GM19239 (cell line): ENCODE measurements around the gene ERBB2.
"Not testable (repeated sequence)": the region's sequence is repeated elsewhere in the genome, so short reads cannot be mapped to it uniquely, and the experiment has no call there.

ENCODE experiments used
- DNase-seq: peaks from one replicate; pipeline ENCODE4 v3.0.0; 2011; ENCODE audit warnings: low spot score; ENCODE audit not compliant: insufficient read length
- FAIRE-seq: peaks from 2 replicates; lab custom pipeline; 2011; peaks lifted over from hg19 to GRCh38; lab: Jason Lieb, UNC

The ERBB2 gene

DNA sequence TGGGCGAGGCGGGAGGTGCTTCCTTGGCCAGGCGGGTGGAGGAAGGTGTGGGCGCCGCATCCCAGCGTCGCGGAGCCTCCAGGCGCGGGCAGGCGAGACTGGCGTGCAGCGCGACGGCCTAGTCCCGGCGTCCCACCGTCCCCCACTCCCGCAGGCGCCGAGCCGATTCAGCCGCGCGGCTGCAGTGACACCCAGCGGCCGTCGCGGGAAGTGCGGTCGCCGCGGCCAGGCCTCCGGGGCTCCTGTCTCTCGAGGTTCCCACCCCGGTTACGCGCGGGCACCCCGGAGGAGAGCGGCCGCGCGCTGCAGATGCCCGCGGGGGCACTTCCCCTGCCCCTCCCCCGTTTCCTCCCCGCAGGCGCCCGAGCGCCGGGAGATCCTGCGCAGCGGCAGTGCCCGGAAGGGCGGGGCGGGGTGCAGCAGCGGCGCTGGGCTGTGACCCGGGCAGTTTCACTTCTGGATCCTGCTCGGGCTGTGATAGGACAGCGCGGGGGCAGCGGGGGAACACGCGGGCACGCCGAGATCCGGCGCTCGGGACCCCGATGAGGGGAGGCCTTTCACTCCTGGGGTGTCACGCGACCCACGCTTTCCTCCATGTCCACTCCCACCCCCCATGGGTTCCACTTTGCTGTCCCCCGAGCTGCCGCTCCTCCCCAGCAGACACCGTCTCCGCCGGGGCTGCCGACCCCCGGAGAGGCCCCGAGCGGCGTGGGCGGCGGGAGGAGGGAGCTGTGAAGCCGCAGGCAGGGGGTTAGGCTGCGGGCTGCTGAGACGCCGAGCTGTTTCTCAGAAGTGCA lies 54.5 kb downstream of the ERBB2 start:
- peak; percentile 90 for DNase-seq
- FAIRE-seq: no peak

GRCh38 chr17:39754958-39755553 lies 55.2 kb downstream of the ERBB2 start:
- DNase-seq: no peak
- no peak for FAIRE-seq

GRCh38 chr17:39755554-39756379 lies 55.9 kb downstream of the ERBB2 start:
- DNase-seq (no peak), FAIRE-seq (peak; percentile 99)

DNA sequence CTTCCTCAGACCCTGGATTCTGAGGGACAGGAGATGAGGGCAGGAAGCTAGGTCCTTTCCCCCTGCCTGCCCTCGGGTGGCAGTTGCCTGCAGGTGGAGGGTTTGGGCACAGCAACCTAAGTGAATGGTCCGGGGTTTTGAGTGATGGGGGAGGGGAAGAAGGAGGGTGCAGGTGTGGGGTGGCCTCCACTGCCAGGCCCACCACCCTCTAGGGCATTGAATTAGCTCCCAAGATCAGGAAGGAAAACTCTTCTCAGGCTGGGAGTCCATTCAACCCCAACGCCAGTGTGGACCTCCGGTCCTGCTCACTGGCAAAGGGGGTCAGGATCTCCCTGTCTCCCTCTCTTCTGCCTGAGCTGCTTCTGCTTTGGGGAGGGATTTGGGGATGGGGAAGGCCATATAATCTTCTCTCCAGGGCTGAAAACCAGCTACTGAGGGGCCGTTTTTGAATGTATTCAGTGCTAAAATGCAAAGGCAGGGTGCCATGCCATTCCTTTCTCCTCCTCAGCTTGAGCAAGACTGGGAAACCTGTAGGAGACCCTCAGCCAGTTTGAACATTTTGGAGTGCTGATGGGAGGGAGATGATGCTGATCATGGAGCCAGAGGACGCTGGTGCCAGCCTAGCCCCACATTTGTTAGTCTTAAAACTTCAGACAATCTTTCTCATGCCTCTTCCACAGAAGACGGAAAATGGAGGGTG lies 56.7 kb downstream of the ERBB2 start:
- DNase-seq (no peak), FAIRE-seq (no peak)

- FAIRE-seq: no peak
- DNase-seq: no peak
Observed at GRCh38 chr17:39757176-39757662, 57.4 kb downstream of the ERBB2 start.

- no peak for FAIRE-seq
- DNase-seq: no peak
Observed at GRCh38 chr17:39757931-39758873, 58.3 kb downstream of the ERBB2 start.

GRCh38 chr17:39759204-39759603 lies 59.3 kb downstream of the ERBB2 start:
- no peak for DNase-seq

DNA sequence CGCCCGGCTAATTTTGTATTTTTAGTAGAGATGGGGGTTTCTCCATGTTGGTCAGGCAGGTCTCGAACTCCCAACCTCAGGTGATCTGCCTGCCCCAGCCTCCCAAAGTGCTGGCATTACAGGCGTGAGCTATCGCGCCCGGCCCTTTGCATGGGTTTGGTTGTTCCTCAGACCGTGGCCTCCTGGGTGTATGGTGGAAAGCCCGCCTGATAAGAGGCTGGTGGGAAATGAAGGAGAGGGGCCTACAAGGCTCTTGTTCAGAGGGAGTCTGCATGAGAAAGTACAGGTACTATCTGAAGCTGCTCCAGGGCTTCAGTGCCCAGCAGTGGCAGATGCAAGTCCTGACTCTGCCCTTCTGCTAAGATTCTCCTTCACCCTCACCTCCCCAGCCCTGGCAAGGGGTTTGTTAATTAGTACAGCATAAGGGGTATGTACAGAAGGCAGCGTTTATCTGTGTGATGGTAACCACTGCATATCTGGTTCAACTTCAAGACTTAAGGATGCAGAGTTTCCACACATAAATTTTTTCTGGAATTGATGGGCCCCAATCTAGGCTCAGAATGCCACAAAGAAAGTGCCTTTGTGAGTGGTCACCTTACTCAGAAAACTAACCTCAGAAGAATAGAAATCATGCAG lies 62.1 kb downstream of the ERBB2 start:
- FAIRE-seq (no peak), DNase-seq (no peak)

More at GRCh38 chr17:39759204-39759603, 59.3 kb downstream of the ERBB2 start:
- FAIRE-seq: no peak

DNA sequence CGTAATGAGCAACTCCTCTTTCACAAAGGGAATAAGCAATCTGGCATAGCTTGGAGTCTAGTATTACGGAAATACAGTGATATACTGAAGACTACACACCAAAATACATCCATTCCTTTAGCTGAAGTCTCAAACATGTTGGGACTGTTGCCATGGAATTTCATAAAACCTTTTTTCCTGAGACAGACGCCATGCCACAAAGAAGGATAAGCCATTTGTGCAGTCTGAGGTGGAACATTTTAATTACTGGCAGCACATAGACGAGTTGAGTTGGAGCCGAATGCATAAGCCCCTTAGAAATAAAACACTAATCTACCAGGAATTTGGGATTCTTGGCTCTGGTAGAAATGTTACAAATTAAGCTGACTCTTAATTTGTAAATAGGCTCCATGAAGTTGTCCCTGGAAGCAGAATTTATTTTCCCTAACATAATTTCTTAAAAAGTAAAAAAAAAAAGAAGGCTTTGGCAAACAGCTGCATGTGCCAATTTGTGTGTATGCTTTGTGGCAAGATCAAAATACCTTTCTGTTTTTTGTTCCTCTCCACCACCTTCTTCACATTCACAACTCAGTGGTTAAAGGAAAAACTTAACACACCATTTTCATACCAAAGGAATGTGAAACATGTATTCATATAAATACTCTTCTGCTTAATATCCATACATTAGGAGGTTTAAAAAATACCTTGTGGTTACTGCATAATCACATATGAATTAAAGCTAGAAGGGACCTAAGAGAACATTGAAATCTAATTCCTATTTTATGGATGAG lies 63.4 kb downstream of the ERBB2 start:
- DNase-seq: no peak
- no peak for FAIRE-seq

- FAIRE-seq, DNase-seq: not testable (repeated sequence)
Observed at GRCh38 chr17:39764171-39764570, 64.3 kb downstream of the ERBB2 start.

DNA sequence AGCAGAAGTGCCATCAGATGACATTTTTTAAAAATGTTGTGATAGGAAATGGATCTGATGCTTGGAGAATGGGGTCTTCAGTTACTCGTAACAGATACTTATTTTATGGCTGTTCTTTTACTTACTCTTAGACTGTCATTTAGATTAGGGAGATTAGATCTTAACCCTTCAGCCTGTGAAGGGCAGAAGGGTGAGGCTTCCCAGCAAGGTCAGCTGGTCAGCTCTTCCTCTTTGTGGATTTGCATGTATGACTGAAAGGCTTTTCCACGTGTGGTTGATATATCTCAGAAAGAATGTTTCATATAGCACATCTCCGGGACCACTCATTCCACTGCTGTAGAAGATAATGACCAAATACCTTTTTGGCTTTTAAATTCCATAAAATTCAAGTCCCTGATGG lies 65.3 kb downstream of the ERBB2 start:
- FAIRE-seq (no peak), DNase-seq (no peak)

- FAIRE-seq: peak; percentile 47
- DNase-seq: no peak
Observed at GRCh38 chr17:39765766-39766165, 65.9 kb downstream of the ERBB2 start.

- DNase-seq (no peak), FAIRE-seq (peak; percentile 91)
Observed at GRCh38 chr17:39767147-39767546, 67.3 kb downstream of the ERBB2 start.

- FAIRE-seq (peak; percentile 97), DNase-seq (no peak)
Observed at GRCh38 chr17:39769974-39770587, 70.2 kb downstream of the ERBB2 start.

GRCh38 chr17:39772415-39772814 lies 72.6 kb downstream of the ERBB2 start:
- no peak for DNase-seq
- peak; percentile 76 for FAIRE-seq

GRCh38 chr17:39772987-39773934 lies 73.4 kb downstream of the ERBB2 start:
- no peak for DNase-seq
- peak; percentile 65 for FAIRE-seq
